IMR-90 (cell line): ENCODE results near the gene IGF2. TPM values are rescaled to one million over a fixed set of nuclear protein-coding genes. Genes with fewer than 3 reads are reported as not detected.
A peak's percentile ranks its signal among the peaks of the same experiment; 100 is the strongest.

ENCODE experiments used
- ATAC-seq: fragments of 200-7000 bp; cut with Tn5 transposase; 2 replicates; pipeline ENCODE4 v1.9.1; 2020; ENCODE audit warnings: low read depth, mild to moderate bottlenecking, moderate library complexity
- BruUV-seq: library from RNA; stranded (reverse); fragments of 400-500 nt; replicated peaks from 2 replicates; lab custom pipeline; 2021; lab: Mats Ljungman, UMichigan
- CTCF ChIA-PET: fragments of 300-600 bp; formaldehyde crosslinking; extraction: SDS; loops from one replicate; lab custom pipeline; 2021; ENCODE audit warnings: antibody characterized with exemption; lab: Yijun Ruan, JAX
- POLR2A ChIA-PET: fragments of 300-600 bp; sonication (Branson Sonifier 250); formaldehyde crosslinking; loops from one replicate; lab custom pipeline; 2022; ENCODE audit warnings: antibody characterized with exemption; ENCODE audit not compliant: unreplicated experiment; lab: Charles Lee
- DNase-seq: peaks from one replicate; pipeline ENCODE4 v3.0.0; 2013
- H2AFZ ChIP-seq: replicated peaks from 2 replicates; pipeline ENCODE3; 2013; ENCODE audit warnings: low read length, mild to moderate bottlenecking; ENCODE audit not compliant: poor library complexity
- H2AK5ac ChIP-seq: 2 replicates; pipeline ENCODE4 v1.6.1; 2013; ENCODE audit warnings: low read depth, low read length, inconsistent platforms
- H2AK9ac ChIP-seq: replicated peaks from 2 replicates; pipeline ENCODE3; 2013; ENCODE audit warnings: mild to moderate bottlenecking, low read depth, low read length, moderate library complexity; ENCODE audit not compliant: poor library complexity
- H2BK120ac ChIP-seq: 2 replicates; pipeline ENCODE4 v1.6.1; 2013; ENCODE audit warnings: low read depth, low read length, inconsistent platforms
- H2BK15ac ChIP-seq: 3 replicates; pipeline ENCODE4 v1.6.1; 2013; ENCODE audit warnings: low read depth, low read length, inconsistent platforms
- H2BK20ac ChIP-seq: 2 replicates; pipeline ENCODE4 v1.6.1; 2013; ENCODE audit warnings: low read depth, mild to moderate bottlenecking, inconsistent platforms, low read length, moderate library complexity
- H2BK5ac ChIP-seq: 2 replicates; pipeline ENCODE4 v1.6.1; 2013; ENCODE audit warnings: mild to moderate bottlenecking, low read depth, low read length, inconsistent platforms; ENCODE audit not compliant: poor library complexity, severe bottlenecking
- H3K14ac ChIP-seq: replicated peaks from 2 replicates; pipeline ENCODE4 v1.6.1; 2013; ENCODE audit warnings: low read depth, low read length, inconsistent platforms
- H3K18ac ChIP-seq: 2 replicates; pipeline ENCODE4 v1.6.1; 2013; ENCODE audit warnings: low read depth, low read length, control low read depth
- H3K23ac ChIP-seq: 2 replicates; pipeline ENCODE4 v1.6.1; 2013; ENCODE audit warnings: low read depth, low read length, inconsistent platforms
- H3K27ac ChIP-seq: 2 replicates; pipeline ENCODE4 v1.5.1; 2013; ENCODE audit warnings: mild to moderate bottlenecking, control low read depth, low read length; ENCODE audit not compliant: insufficient read depth
- H3K27me3 ChIP-seq: 2 replicates; pipeline ENCODE4 v1.6.1; 2013; ENCODE audit warnings: low read length; ENCODE audit not compliant: control insufficient read depth, insufficient read depth
- H3K36me3 ChIP-seq: 2 replicates; pipeline ENCODE4 v1.6.1; 2013; ENCODE audit warnings: low read length, mixed read lengths; ENCODE audit not compliant: control insufficient read depth, insufficient read depth
- H3K4ac ChIP-seq: 2 replicates; pipeline ENCODE4 v1.6.1; 2013; ENCODE audit warnings: low read depth, low read length, inconsistent platforms
- H3K4me1 ChIP-seq: 2 replicates; pipeline ENCODE4 v1.6.1; 2013; ENCODE audit warnings: low read length, mixed read lengths; ENCODE audit not compliant: control insufficient read depth, insufficient read depth
- H3K4me2 ChIP-seq: 2 replicates; pipeline ENCODE4 v1.6.1; 2013; ENCODE audit warnings: low read depth, mild to moderate bottlenecking, control low read depth, low read length, moderate library complexity
- H3K4me3 ChIP-seq: 2 replicates; pipeline ENCODE4 v1.5.1; 2013; ENCODE audit warnings: low read depth, mild to moderate bottlenecking, control low read depth, low read length, moderate library complexity; ENCODE audit not compliant: insufficient read depth
- H3K56ac ChIP-seq: 2 replicates; pipeline ENCODE4 v1.6.1; 2013; ENCODE audit warnings: low read length, inconsistent platforms; ENCODE audit not compliant: insufficient read depth; ENCODE audit errors: extremely low read depth
- H3K79me1 ChIP-seq, 2 experiments: 2 replicates each; pipeline ENCODE4 v1.6.1; 2013; ENCODE audit warnings: low read length in 2 of 2, inconsistent platforms in 1 of 2, low read depth in 1 of 2
- H3K9ac ChIP-seq: 2 replicates; pipeline ENCODE4 v1.6.1; 2013; ENCODE audit warnings: low read depth, low read length, control low read depth
- H3K9me1 ChIP-seq: 2 replicates; pipeline ENCODE4 v1.6.1; 2013; ENCODE audit warnings: low read length, inconsistent platforms; ENCODE audit not compliant: insufficient read depth
- H3K9me3 ChIP-seq: 2 replicates; pipeline ENCODE4 v1.6.1; 2013; ENCODE audit warnings: low read length; ENCODE audit not compliant: control insufficient read depth, insufficient read depth
- H4K20me1 ChIP-seq: 2 replicates; pipeline ENCODE4 v1.6.1; 2013; ENCODE audit warnings: low read length, inconsistent platforms; ENCODE audit not compliant: insufficient read depth
- H4K5ac ChIP-seq: 2 replicates; pipeline ENCODE4 v1.6.1; 2013; ENCODE audit warnings: mild to moderate bottlenecking, low read depth, low read length, control low read depth
- H4K8ac ChIP-seq, 2 experiments: 2 replicates each; pipeline ENCODE4 v1.6.1; 2013; ENCODE audit warnings: low read depth in 2 of 2, low read length in 2 of 2, control low read depth in 1 of 2, inconsistent platforms in 1 of 2
- H4K91ac ChIP-seq: 2 replicates; pipeline ENCODE4 v1.6.1; 2013; ENCODE audit warnings: low read depth, low read length, inconsistent platforms; ENCODE audit not compliant: insufficient read depth
- BHLHE40 ChIP-seq: fragments of 150-350 bp; IDR thresholded peaks from 2 replicates; pipeline ENCODE4 v1.6.1; 2016; ENCODE audit warnings: mild to moderate bottlenecking, low read depth, low read length
- CEBPB ChIP-seq: IDR thresholded peaks from 2 replicates; pipeline ENCODE4 v1.6.1; 2012; ENCODE audit warnings: low read depth, low read length, improper control_type of control experiment
- CHD1 ChIP-seq: IDR thresholded peaks from 2 replicates; pipeline ENCODE4 v1.6.1; 2012; ENCODE audit warnings: low read depth, low read length, improper control_type of control experiment
- FOS ChIP-seq: fragments of 150-350 bp; IDR thresholded peaks from 2 replicates; pipeline ENCODE4 v1.6.1; 2016; ENCODE audit warnings: low read depth, low read length
- MAFK ChIP-seq: IDR thresholded peaks from 2 replicates; pipeline ENCODE4 v1.6.1; 2012; ENCODE audit warnings: low read depth, low read length, improper control_type of control experiment
- MAZ ChIP-seq: IDR thresholded peaks from 2 replicates; pipeline ENCODE4 v1.6.1; 2012; ENCODE audit warnings: low read depth, mild to moderate bottlenecking, low read length, improper control_type of control experiment, moderate library complexity, borderline replicate concordance
- MXI1 ChIP-seq: IDR thresholded peaks from 2 replicates; pipeline ENCODE4 v1.6.1; 2012; ENCODE audit warnings: low read depth, mild to moderate bottlenecking, low read length, moderate library complexity, borderline replicate concordance
- NFE2L2 ChIP-seq: fragments of 150-350 bp; IDR thresholded peaks from 2 replicates; pipeline ENCODE4 v1.6.1; 2016; ENCODE audit warnings: low read depth, mild to moderate bottlenecking, low read length
- POLR2A ChIP-seq: IDR thresholded peaks from 2 replicates; pipeline ENCODE4 v1.6.1; 2012; ENCODE audit warnings: mild to moderate bottlenecking, low read depth, low read length
- RFX5 ChIP-seq: IDR thresholded peaks from 2 replicates; pipeline ENCODE4 v1.8.0; 2012; ENCODE audit warnings: low read depth, mild to moderate bottlenecking, low read length, moderate library complexity
- SMC3 ChIP-seq: fragments of 150-350 bp; IDR thresholded peaks from 2 replicates; pipeline ENCODE4 v1.6.1; 2016; ENCODE audit warnings: low read depth, mild to moderate bottlenecking, antibody characterized with exemption, low read length, moderate library complexity
- WGBS, 2 experiments: methylation state at CpG; one replicate each; pipeline versions ENCODE4 v1.1.5 to v1.1.7; 2013; ENCODE audit warnings: missing lambda C conversion rate in 2 of 2; ENCODE audit not compliant: insufficient read length in 1 of 2; ENCODE audit errors: extremely low coverage in 2 of 2; 5-methylcytosine and 5-hydroxymethylcytosine counted together
- dilution Hi-C: fragments of 300-500 bp; cut with HindIII; formaldehyde crosslinking; loops from one replicate; pipeline ENCODE4 v1.14.3; 2018; ENCODE audit warnings: low sequenced_read_pairs; ENCODE audit not compliant: unreplicated experiment
- in situ Hi-C: fragments of 300-500 bp; cut with MboI; formaldehyde crosslinking; loops from 3 replicates; pipeline ENCODE4 v1.14.3; 2019; ENCODE audit warnings: low sequenced_read_pairs, inconsistent platforms, mixed read lengths
- intact Hi-C: fragments of 100-400 bp; cut with micrococcal nuclease; formaldehyde crosslinking; loops from 2 replicates; pipeline ENCODE4 v1.10.0; 2022
- polyA plus RNA-seq, 3 experiments: library from polyadenylated mRNA; depleted of rRNA; stranded (reverse); fragments of >200 nt; gene quantifications; 2 replicates each; pipeline ENCODE4 v1.2.3, GENCODE V29; 2012; ENCODE audit warnings: low replicate concordance in 1 of 3
- total RNA-seq: library from RNA; depleted of rRNA; stranded (reverse); fragments of >200 nt; gene quantifications from 2 replicates; pipeline ENCODE4 v1.2.3, GENCODE V29; 2012
- TF ChIP-seq, protein P1 (sequence below): fragments of 150-350 bp; IDR thresholded peaks from 2 replicates; pipeline ENCODE4 v1.6.1; 2016; ENCODE audit warnings: low read depth, mild to moderate bottlenecking, low read length, moderate library complexity, borderline replicate concordance
- TF ChIP-seq, protein P2 (sequence below): conservative IDR thresholded peaks from 2 replicates; pipeline ENCODE4 v1.5.1; 2012; ENCODE audit warnings: mild to moderate bottlenecking, low read depth, low read length, improper control_type of control experiment
- TF ChIP-seq, protein P3 (sequence below): fragments of 150-350 bp; IDR thresholded peaks from 2 replicates; pipeline ENCODE4 v1.6.1; 2017; ENCODE audit warnings: mild to moderate bottlenecking, antibody characterized with exemption, low read length, low read depth

Gene IGF2
- total and polyA plus RNA-seq, 2 of the 4 experiments (the other 2 are of a cell fraction): 2.3 to 21.8 TPM

DNA sequence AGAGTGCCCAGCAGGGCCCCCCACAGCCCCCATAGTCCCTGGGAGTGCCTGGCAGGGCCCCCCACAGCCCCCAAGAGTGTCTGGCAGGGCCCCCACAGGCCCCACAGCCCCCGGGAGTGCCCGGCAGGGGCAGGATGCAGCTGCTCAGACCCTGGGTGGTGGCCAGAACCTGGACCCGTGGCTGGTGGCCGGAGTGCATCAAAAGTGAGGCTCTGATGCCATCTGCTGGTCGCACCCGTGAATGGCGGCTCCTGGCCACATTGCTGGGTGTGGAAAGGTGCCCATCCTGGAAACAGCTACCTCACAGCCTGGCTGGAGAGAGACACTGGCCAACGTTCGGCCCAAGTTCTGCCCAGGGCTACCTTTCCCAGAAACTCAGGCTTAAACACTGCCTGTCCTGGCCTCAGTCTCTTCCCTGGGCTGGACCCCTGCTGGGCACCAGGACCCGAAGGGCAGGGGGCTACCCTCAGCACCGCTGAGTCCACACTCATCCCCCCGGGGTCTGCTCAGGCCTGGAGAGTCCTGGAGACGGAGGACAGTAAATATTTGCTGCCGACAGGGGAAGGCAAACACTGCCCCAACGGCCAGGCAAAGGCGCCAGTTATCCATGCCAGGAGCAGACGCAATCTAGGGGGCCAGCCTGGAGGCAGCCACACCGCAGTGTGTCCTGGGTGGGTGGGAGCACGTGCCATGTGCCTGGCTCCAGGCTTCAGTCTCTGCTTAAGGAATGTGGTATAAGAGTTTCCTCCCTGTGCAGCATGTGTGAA is 17.4 kb upstream of the IGF2 start:
- H3K23ac ChIP-seq: no peak overlapping the region
- no peak overlapping the region for H3K14ac ChIP-seq
- no peak overlapping the region for H2BK15ac ChIP-seq
- H4K91ac ChIP-seq: no peak overlapping the region
- H3K9me3 ChIP-seq: no peaks in the 10 kb centered on the region
- no peak overlapping the region for H4K8ac ChIP-seq
- H4K5ac ChIP-seq: no peak overlapping the region
- ATAC-seq: peak; percentile 79
- no peak overlapping the region for H3K18ac ChIP-seq
- H3K4ac ChIP-seq: no peak overlapping the region
- in situ Hi-C loops (no loop called here), intact Hi-C loops (loop anchor here (1.0 to 2.0 kb wide), 2 partner anchors 319 to 504 kb away; no protein-coding TSS in a partner anchor), dilution Hi-C loops (no loop called here)
- no peak overlapping the region for H3K56ac ChIP-seq
- no peak overlapping the region for H2BK20ac ChIP-seq
- H2AK9ac ChIP-seq: no peak overlapping the region
- peak; percentile 26 for DNase-seq
- ChIA-PET CTCF (interaction anchor here (0.6 to 1.6 kb wide), 5 partner anchors 12 to 504 kb away, joined by 3 to 5 read pairs (median 4); no protein-coding TSS in a partner anchor), POLR2A (no interaction called here)
- BruUV-seq: no TSS peak
- H3K9ac ChIP-seq: no peak overlapping the region
- H4K20me1 ChIP-seq: peaks cover 3% of the 10 kb centered on the region; the same call in 1 of the 2 replicates
- no peak overlapping the region for H3K27ac ChIP-seq
- no peaks in the 10 kb centered on the region for H3K9me1 ChIP-seq
- H3K36me3 ChIP-seq: no peaks in the 10 kb centered on the region
- H3K4me1 ChIP-seq: no peaks in the 10 kb centered on the region
- peak overlapping the region; percentile 13 for H2AFZ ChIP-seq
- H2AK5ac ChIP-seq: no peak overlapping the region
- 19% methylated on average over 10 of the region's 19 CpGs; no CpG with 5 or more reads in 1 of the 2 experiments for WGBS, 2 experiments
- H3K79me1 ChIP-seq: no peaks in the 10 kb centered on the region
- peaks cover 2% of the 10 kb centered on the region; the same call in 1 of the 2 replicates for H3K27me3 ChIP-seq
- H2BK5ac ChIP-seq: no peak overlapping the region
- H3K4me3 ChIP-seq: no peak overlapping the region
- no peak overlapping the region for H2BK120ac ChIP-seq
- H3K4me2 ChIP-seq: no peak overlapping the region
- no peak for TF ChIP-seq CEBPB
- TF ChIP-seq MAZ: 0 out of 2 replicates have a peak, but pooled peaks have one; percentile 22
- TF ChIP-seq, protein P1, sequence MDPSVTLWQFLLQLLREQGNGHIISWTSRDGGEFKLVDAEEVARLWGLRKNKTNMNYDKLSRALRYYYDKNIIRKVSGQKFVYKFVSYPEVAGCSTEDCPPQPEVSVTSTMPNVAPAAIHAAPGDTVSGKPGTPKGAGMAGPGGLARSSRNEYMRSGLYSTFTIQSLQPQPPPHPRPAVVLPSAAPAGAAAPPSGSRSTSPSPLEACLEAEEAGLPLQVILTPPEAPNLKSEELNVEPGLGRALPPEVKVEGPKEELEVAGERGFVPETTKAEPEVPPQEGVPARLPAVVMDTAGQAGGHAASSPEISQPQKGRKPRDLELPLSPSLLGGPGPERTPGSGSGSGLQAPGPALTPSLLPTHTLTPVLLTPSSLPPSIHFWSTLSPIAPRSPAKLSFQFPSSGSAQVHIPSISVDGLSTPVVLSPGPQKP: no peak
- TF ChIP-seq POLR2A: no peak
- no peak for TF ChIP-seq MAFK
- TF ChIP-seq CHD1: no peak
- peak; percentile 71 for TF ChIP-seq SMC3
- TF ChIP-seq BHLHE40: no peak
- no peak for TF ChIP-seq FOS
- TF ChIP-seq RFX5: no peak
- no peak for TF ChIP-seq MXI1
- TF ChIP-seq, protein P2, sequence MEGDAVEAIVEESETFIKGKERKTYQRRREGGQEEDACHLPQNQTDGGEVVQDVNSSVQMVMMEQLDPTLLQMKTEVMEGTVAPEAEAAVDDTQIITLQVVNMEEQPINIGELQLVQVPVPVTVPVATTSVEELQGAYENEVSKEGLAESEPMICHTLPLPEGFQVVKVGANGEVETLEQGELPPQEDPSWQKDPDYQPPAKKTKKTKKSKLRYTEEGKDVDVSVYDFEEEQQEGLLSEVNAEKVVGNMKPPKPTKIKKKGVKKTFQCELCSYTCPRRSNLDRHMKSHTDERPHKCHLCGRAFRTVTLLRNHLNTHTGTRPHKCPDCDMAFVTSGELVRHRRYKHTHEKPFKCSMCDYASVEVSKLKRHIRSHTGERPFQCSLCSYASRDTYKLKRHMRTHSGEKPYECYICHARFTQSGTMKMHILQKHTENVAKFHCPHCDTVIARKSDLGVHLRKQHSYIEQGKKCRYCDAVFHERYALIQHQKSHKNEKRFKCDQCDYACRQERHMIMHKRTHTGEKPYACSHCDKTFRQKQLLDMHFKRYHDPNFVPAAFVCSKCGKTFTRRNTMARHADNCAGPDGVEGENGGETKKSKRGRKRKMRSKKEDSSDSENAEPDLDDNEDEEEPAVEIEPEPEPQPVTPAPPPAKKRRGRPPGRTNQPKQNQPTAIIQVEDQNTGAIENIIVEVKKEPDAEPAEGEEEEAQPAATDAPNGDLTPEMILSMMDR: peak; percentile 84
- no peak for TF ChIP-seq NFE2L2
- TF ChIP-seq, protein P3, sequence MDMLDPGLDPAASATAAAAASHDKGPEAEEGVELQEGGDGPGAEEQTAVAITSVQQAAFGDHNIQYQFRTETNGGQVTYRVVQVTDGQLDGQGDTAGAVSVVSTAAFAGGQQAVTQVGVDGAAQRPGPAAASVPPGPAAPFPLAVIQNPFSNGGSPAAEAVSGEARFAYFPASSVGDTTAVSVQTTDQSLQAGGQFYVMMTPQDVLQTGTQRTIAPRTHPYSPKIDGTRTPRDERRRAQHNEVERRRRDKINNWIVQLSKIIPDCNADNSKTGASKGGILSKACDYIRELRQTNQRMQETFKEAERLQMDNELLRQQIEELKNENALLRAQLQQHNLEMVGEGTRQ: no peak
